GM13977 (cell line): Measurements from ENCODE around the gene SGF29.
"Not testable (repeated sequence)": the region's sequence is repeated elsewhere in the genome, so short reads cannot be mapped to it uniquely, and the experiment has no call there.

Experiments
- DNase-seq: peaks from one replicate; pipeline ENCODE4 v3.0.0; 2012; ENCODE audit warnings: low spot score
- in situ Hi-C: fragments of 300-500 bp; cut with MboI; formaldehyde crosslinking; loops from one replicate; pipeline ENCODE4 v1.12.0; 2022; ENCODE audit warnings: low sequenced_read_pairs, low pct_unique_long_range_greater_than_20kb, mixed read lengths, inconsistent platforms; ENCODE audit not compliant: unreplicated experiment
- TF ChIP-seq, protein P1 (sequence below): IDR thresholded peaks from 2 replicates; pipeline ENCODE4 v1.5.1; 2012; ENCODE audit warnings: mild to moderate bottlenecking, control low read depth; ENCODE audit not compliant: insufficient read depth; ENCODE audit errors: extremely low read depth, missing control alignments

Gene SGF29

DNA sequence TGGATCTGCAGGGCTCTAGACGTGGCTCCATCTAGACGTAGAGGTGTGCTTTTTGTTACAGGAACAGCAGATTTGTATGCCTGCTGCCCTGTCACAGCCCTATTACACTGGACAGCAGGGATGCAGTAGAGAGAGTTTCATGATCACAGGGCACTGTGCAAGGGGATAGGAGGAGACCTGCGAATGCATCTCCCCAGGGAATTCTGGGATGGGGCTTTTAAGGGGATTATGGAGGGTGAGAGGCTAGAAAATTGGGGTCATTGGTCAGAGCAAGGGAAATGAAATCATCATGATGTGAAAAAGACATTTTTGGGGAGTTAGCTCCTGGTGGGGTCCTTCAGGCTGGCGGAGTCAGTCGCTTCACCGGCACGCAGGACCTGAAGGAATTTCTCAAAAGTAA lies 11.1 kb upstream of the SGF29 start:
- no peak for DNase-seq
- in situ Hi-C loops: loop anchor here (25.0 kb wide), 1 partner anchor 230 kb away; no protein-coding TSS in a partner anchor
- TF ChIP-seq, protein P1, sequence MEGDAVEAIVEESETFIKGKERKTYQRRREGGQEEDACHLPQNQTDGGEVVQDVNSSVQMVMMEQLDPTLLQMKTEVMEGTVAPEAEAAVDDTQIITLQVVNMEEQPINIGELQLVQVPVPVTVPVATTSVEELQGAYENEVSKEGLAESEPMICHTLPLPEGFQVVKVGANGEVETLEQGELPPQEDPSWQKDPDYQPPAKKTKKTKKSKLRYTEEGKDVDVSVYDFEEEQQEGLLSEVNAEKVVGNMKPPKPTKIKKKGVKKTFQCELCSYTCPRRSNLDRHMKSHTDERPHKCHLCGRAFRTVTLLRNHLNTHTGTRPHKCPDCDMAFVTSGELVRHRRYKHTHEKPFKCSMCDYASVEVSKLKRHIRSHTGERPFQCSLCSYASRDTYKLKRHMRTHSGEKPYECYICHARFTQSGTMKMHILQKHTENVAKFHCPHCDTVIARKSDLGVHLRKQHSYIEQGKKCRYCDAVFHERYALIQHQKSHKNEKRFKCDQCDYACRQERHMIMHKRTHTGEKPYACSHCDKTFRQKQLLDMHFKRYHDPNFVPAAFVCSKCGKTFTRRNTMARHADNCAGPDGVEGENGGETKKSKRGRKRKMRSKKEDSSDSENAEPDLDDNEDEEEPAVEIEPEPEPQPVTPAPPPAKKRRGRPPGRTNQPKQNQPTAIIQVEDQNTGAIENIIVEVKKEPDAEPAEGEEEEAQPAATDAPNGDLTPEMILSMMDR: no peak

GRCh38 chr16:28543072-28543471 lies 10.6 kb upstream of the SGF29 start:
- TF ChIP-seq, protein P1: no peak
- no peak for DNase-seq
- in situ Hi-C loops: loop anchor here (25.0 kb wide), 1 partner anchor 231 kb away; no protein-coding TSS in a partner anchor

- in situ Hi-C loops: loop anchor here (25.0 kb wide), 1 partner anchor 233 kb away; no protein-coding TSS in a partner anchor
- no peak for DNase-seq
- TF ChIP-seq, protein P1: no peak
These were observed 8.7 kb upstream of the SGF29 start for GRCh38 chr16:28544998-28545397.

DNA sequence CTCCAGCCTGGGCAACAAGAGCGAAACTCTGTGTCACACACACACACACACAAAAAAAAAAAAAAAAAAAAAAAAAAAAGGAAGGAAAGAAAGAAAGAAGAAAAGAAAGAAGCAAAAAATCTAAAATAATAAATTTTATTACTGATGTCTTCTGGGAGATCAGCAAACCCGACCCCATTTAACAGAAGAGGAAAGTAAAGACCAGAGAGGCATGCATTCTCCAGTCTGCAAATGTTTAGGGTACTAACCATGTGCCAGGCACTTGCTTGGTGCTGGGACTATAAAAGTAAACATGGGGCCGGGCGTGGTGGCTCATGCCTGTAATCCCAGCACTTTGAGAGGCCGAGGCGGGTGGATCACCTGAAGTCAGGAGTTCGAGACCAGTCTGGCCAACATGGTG lies 7.8 kb upstream of the SGF29 start:
- in situ Hi-C loops: loop anchor here (25.0 kb wide), 1 partner anchor 234 kb away; no protein-coding TSS in a partner anchor
- DNase-seq: not testable (repeated sequence)

GRCh38 chr16:28546626-28547025 lies 7.1 kb upstream of the SGF29 start:
- in situ Hi-C loops: loop anchor here (25.0 kb wide), 1 partner anchor 234 kb away; no protein-coding TSS in a partner anchor
- no peak for DNase-seq
- TF ChIP-seq, protein P1: no peak

DNA sequence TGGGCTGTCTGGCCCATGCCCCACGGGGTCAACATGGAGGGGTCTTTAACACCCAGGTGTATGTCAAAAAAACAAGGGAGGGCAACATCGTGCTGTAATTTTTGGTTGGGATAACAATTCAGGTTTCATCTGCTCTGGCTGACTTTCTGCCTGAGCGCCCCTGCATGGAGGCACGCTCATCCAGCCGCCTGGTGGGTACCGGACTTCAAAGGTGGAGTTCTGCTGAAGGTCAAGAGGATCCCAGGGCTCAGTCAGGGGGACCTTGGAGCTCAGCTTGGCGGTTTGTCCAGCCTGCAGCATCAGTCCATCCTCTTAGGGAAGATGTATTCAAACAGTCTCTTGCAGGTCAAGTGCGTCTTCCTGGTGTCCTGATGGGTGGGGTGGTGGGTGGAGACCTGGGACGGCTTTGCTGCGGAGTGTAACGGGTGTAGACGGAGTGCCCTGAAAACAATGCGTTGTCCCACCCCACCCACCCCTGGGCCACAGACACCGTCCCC lies 5.4 kb upstream of the SGF29 start:
- in situ Hi-C loops: loop anchor here (25.0 kb wide), 1 partner anchor 236 kb away; no protein-coding TSS in a partner anchor
- DNase-seq: no peak
- TF ChIP-seq, protein P1: no peak

DNA sequence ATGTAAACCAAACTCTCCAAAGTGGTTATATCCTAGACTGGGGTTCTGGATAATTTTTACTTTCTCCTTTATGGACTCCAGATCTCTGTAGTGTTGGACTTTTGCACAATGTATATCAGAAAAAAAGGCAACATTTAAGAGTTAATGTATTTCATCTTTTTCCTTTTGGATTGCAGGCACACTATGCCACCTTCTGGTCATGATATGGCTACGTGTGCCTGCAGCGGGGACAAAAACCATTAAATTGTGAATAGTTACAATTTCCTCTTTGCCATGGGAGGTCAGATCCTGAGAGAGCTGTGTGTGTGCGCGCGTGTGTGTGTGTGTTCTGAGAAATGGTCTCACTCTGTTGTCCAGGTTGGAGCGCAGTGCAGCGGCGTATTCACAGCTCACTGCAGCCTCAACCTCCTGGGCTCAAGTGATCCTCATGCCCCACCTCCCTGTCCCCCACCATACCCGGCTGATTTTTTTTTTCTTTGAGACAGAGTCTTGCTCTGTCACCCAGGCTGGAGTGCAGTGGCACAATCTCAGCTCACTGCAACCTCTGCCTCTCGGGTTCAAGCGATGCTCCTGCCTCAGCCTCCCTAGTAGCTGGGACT lies 4.3 kb upstream of the SGF29 start:
- no peak for DNase-seq
- in situ Hi-C loops: loop anchor here (25.0 kb wide), 1 partner anchor 237 kb away; no protein-coding TSS in a partner anchor
- TF ChIP-seq, protein P1: peak; percentile 57
